ENCODE results near the gene DAP. TPM values are rescaled to one million over a fixed set of nuclear protein-coding genes. Genes with fewer than 3 reads are reported as not detected.
"Not testable (repeated sequence)": the region's sequence is repeated elsewhere in the genome, so short reads cannot be mapped to it uniquely, and the experiment has no call there.

Gene DAP
- total RNA-seq, 2 experiments from 2014 or later: 61.0 to 61.2 TPM

- peaks cover 3% of the 10 kb centered on the region for H3K36me3 Mint-ChIP-seq (ENCODE audit: low read depth)
- ATAC-seq (no peak), DNase-seq (no peak)
- H3K9me3 Mint-ChIP-seq (ENCODE audit: insufficient read depth): peaks cover 6% of the 10 kb centered on the region
- H3K4me3 Mint-ChIP-seq: no peak overlapping the region
- CTCF ChIA-PET: interaction anchor here (3.3 kb wide), 1 partner anchor 17 kb away, joined by 15 read pairs; no protein-coding TSS in a partner anchor
- H3K4me1 Mint-ChIP-seq (ENCODE audit: low read depth): peaks cover 22% of the 10 kb centered on the region
- no peak overlapping the region for H3K27ac Mint-ChIP-seq
- POLR2A ChIA-PET: interaction anchor here (1.0 to 1.6 kb wide), 2 partner anchors 10 to 53 kb away, joined by 3 to 4 read pairs; no protein-coding TSS in a partner anchor
- H3K27me3 Mint-ChIP-seq (ENCODE audit: low read depth): no peaks in the 10 kb centered on the region
Measured at GRCh38 chr5:10645146-10645545, 115.9 kb downstream of the DAP start.

GRCh38 chr5:10644192-10644591, 116.8 kb downstream of the DAP start:
- CTCF ChIA-PET: interaction anchor here (3.3 kb wide), 1 partner anchor 16 kb away, joined by 15 read pairs; no protein-coding TSS in a partner anchor
- Mint-ChIP-seq H3K4me3 (no peak overlapping the region), H3K9me3 (ENCODE audit: insufficient read depth) (peaks cover 7% of the 10 kb centered on the region), H3K27me3 (ENCODE audit: low read depth) (no peaks in the 10 kb centered on the region), H3K36me3 (ENCODE audit: low read depth) (peaks cover 6% of the 10 kb centered on the region), H3K27ac (no peak overlapping the region), H3K4me1 (ENCODE audit: low read depth) (peaks cover 22% of the 10 kb centered on the region)
- ATAC-seq: no peak
- DNase-seq: no peak
- POLR2A ChIA-PET: no interaction called here

GRCh38 chr5:10642367-10642766, 118.7 kb downstream of the DAP start:
- DNase-seq (no peak), ATAC-seq (no peak)
- H3K9me3 Mint-ChIP-seq (ENCODE audit: insufficient read depth): peaks cover 7% of the 10 kb centered on the region
- H3K4me1 Mint-ChIP-seq (ENCODE audit: low read depth): peaks cover 24% of the 10 kb centered on the region
- ChIA-PET POLR2A (no interaction called here), CTCF (no interaction called here)
- H3K27me3 Mint-ChIP-seq (ENCODE audit: low read depth): no peaks in the 10 kb centered on the region
- peaks cover 13% of the 10 kb centered on the region for H3K36me3 Mint-ChIP-seq (ENCODE audit: low read depth)
- no peak overlapping the region for H3K4me3 Mint-ChIP-seq
- H3K27ac Mint-ChIP-seq: no peak overlapping the region

- ChIA-PET POLR2A (no interaction called here), CTCF (no interaction called here)
- Mint-ChIP-seq H3K9me3 (ENCODE audit: insufficient read depth) (peaks cover 7% of the 10 kb centered on the region), H3K4me3 (no peak overlapping the region), H3K27me3 (ENCODE audit: low read depth) (no peaks in the 10 kb centered on the region), H3K4me1 (ENCODE audit: low read depth) (peaks cover 38% of the 10 kb centered on the region), H3K36me3 (ENCODE audit: low read depth) (peaks cover 13% of the 10 kb centered on the region), H3K27ac (no peak overlapping the region)
- ATAC-seq (no peak), DNase-seq (no peak)
Measured at GRCh38 chr5:10639846-10640368, 121.1 kb downstream of the DAP start.

- CTCF ChIA-PET; ATAC-seq; H3K27ac Mint-ChIP-seq; H3K4me3 Mint-ChIP-seq; H3K9me3 Mint-ChIP-seq (ENCODE audit: insufficient read depth); H3K27me3 Mint-ChIP-seq (ENCODE audit: low read depth); POLR2A ChIA-PET; DNase-seq: not testable (repeated sequence)
- Mint-ChIP-seq H3K4me1 (ENCODE audit: low read depth) (peaks cover 40% of the 10 kb centered on the region), H3K36me3 (ENCODE audit: low read depth) (peaks cover 16% of the 10 kb centered on the region)
Measured at GRCh38 chr5:10638723-10639122, 122.3 kb downstream of the DAP start.

- Mint-ChIP-seq H3K36me3 (ENCODE audit: low read depth) (peaks cover 20% of the 10 kb centered on the region), H3K9me3 (ENCODE audit: insufficient read depth) (peaks cover 7% of the 10 kb centered on the region), H3K4me3 (no peak overlapping the region), H3K4me1 (ENCODE audit: low read depth) (peaks cover 47% of the 10 kb centered on the region), H3K27me3 (ENCODE audit: low read depth) (no peaks in the 10 kb centered on the region), H3K27ac (no peak overlapping the region)
- CTCF ChIA-PET: interaction anchor here (2.3 kb wide), 1 partner anchor 10 kb away, joined by 12 read pairs; no protein-coding TSS in a partner anchor
- DNase-seq (no peak), ATAC-seq (no peak)
- POLR2A ChIA-PET: no interaction called here
Measured at GRCh38 chr5:10637944-10638343, 123.1 kb downstream of the DAP start.

- CTCF ChIA-PET: interaction anchor here (1.3 to 2.3 kb wide), 4 partner anchors 9 to 353 kb away, joined by 3 to 12 read pairs (median 6); no protein-coding TSS in a partner anchor
- DNase-seq: no peak
- H3K9me3 Mint-ChIP-seq (ENCODE audit: insufficient read depth): peaks cover 7% of the 10 kb centered on the region
- no peaks in the 10 kb centered on the region for H3K27me3 Mint-ChIP-seq (ENCODE audit: low read depth)
- H3K4me1 Mint-ChIP-seq (ENCODE audit: low read depth): peaks cover 54% of the 10 kb centered on the region
- no peak for ATAC-seq
- POLR2A ChIA-PET: interaction anchor here (1.2 kb wide), 1 partner anchor 188 kb away, joined by 3 read pairs; no protein-coding TSS in a partner anchor
- peak overlapping the region; percentile 95 for H3K27ac Mint-ChIP-seq
- no peak overlapping the region for H3K4me3 Mint-ChIP-seq
- H3K36me3 Mint-ChIP-seq (ENCODE audit: low read depth): peaks cover 20% of the 10 kb centered on the region
Measured at GRCh38 chr5:10636363-10637142, 124.5 kb downstream of the DAP start.

GRCh38 chr5:10635867-10636350, 125.1 kb downstream of the DAP start:
- DNase-seq: no peak

GRCh38 chr5:10635257-10635866, 125.7 kb downstream of the DAP start:
- Mint-ChIP-seq H3K4me1 (ENCODE audit: low read depth) (peaks cover 62% of the 10 kb centered on the region), H3K27me3 (ENCODE audit: low read depth) (no peaks in the 10 kb centered on the region), H3K27ac (peak overlapping the region; percentile 95), H3K9me3 (ENCODE audit: insufficient read depth) (peaks cover 3% of the 10 kb centered on the region), H3K4me3 (peak overlapping the region; percentile 56), H3K36me3 (ENCODE audit: low read depth) (peaks cover 19% of the 10 kb centered on the region)
- ChIA-PET POLR2A (interaction anchor here (0.6 to 1.4 kb wide), 6 partner anchors 11 to 386 kb away, joined by 3 to 4 read pairs (median 3); partner anchors contain the start of genes ANKRD33B, ATPSCKMT and CCT5), CTCF (interaction anchor here (1.1 to 2.3 kb wide), 6 partner anchors 8 to 384 kb away, joined by 5 to 12 read pairs (median 5); no protein-coding TSS in a partner anchor)
- peak; percentile 90 for ATAC-seq
- DNase-seq: peak; percentile 87

More at GRCh38 chr5:10635867-10636350, 125.1 kb downstream of the DAP start:
- ATAC-seq: no peak
- Mint-ChIP-seq H3K9me3 (ENCODE audit: insufficient read depth) (peaks cover 7% of the 10 kb centered on the region), H3K27ac (peak overlapping the region; percentile 95), H3K4me1 (ENCODE audit: low read depth) (peaks cover 60% of the 10 kb centered on the region), H3K36me3 (ENCODE audit: low read depth) (peaks cover 20% of the 10 kb centered on the region), H3K4me3 (peak overlapping the region; percentile 56), H3K27me3 (ENCODE audit: low read depth) (no peaks in the 10 kb centered on the region)
- CTCF ChIA-PET: interaction anchor here (1.2 to 2.3 kb wide), 6 partner anchors 8 to 352 kb away, joined by 3 to 12 read pairs (median 5); no protein-coding TSS in a partner anchor
- POLR2A ChIA-PET: interaction anchor here (0.6 to 1.4 kb wide), 4 partner anchors 10 to 187 kb away, joined by 3 to 4 read pairs (median 3); partner anchors contain the start of gene ANKRD33B

- Mint-ChIP-seq H3K27me3 (ENCODE audit: low read depth) (no peaks in the 10 kb centered on the region), H3K4me3 (no peak overlapping the region), H3K27ac (peak overlapping the region; percentile 95), H3K36me3 (ENCODE audit: low read depth) (peaks cover 14% of the 10 kb centered on the region), H3K9me3 (ENCODE audit: insufficient read depth) (no peaks in the 10 kb centered on the region), H3K4me1 (ENCODE audit: low read depth) (peaks cover 64% of the 10 kb centered on the region)
- CTCF ChIA-PET: interaction anchor here (1.1 to 2.1 kb wide), 7 partner anchors 13 to 384 kb away, joined by 3 to 8 read pairs (median 5); no protein-coding TSS in a partner anchor
- ATAC-seq: no peak
- POLR2A ChIA-PET: interaction anchor here (1.0 to 1.4 kb wide), 5 partner anchors 11 to 385 kb away, joined by 3 to 4 read pairs (median 3); partner anchors contain the start of genes ANKRD33B, ATPSCKMT and CCT5
- DNase-seq: no peak
Measured at GRCh38 chr5:10634562-10634961, 126.5 kb downstream of the DAP start.

GRCh38 chr5:10634050-10634449, 127.0 kb downstream of the DAP start:
- peaks cover 68% of the 10 kb centered on the region for H3K4me1 Mint-ChIP-seq (ENCODE audit: low read depth)
- DNase-seq (no peak), ATAC-seq (no peak)
- peaks cover 14% of the 10 kb centered on the region for H3K36me3 Mint-ChIP-seq (ENCODE audit: low read depth)
- ChIA-PET CTCF (interaction anchor here (1.1 to 2.1 kb wide), 5 partner anchors 12 to 383 kb away, joined by 3 to 8 read pairs (median 5); no protein-coding TSS in a partner anchor), POLR2A (interaction anchor here (1.0 to 1.4 kb wide), 4 partner anchors 70 to 384 kb away, joined by 3 to 4 read pairs (median 3); partner anchors contain the start of genes ANKRD33B, ATPSCKMT and CCT5)
- H3K9me3 Mint-ChIP-seq (ENCODE audit: insufficient read depth): no peaks in the 10 kb centered on the region
- H3K27me3 Mint-ChIP-seq (ENCODE audit: low read depth): no peaks in the 10 kb centered on the region
- H3K4me3 Mint-ChIP-seq: peak overlapping the region; percentile 57
- peak overlapping the region; percentile 95 for H3K27ac Mint-ChIP-seq
